HG03280 (cell line): ENCODE data around the gene OR10G3.
"Not testable (repeated sequence)": the region's sequence is repeated elsewhere in the genome, so short reads cannot be mapped to it uniquely, and the experiment has no call there.

ENCODE experiments used
- ATAC-seq: cut with Tn5 transposase; IDR thresholded peaks from one replicate; pipeline ENCODE4 v1.9.1; 2021; ENCODE audit warnings: mild to moderate bottlenecking, moderate library complexity; ENCODE audit not compliant: unreplicated experiment

The OR10G3 gene

GRCh38 chr14:21579976-21580375, at the start of gene OR10G3:
Gene OR10G3 (minus strand): TSS chr14:21580076. CDS start chr14:21570744, 9,332 bp downstream.
- ATAC-seq = no peak

GRCh38 chr14:21626491-21627230, 46.8 kb upstream of the OR10G3 start:
- no peak for ATAC-seq

- ATAC-seq = no peak
Observed at GRCh38 chr14:21617614-21618013, 37.7 kb upstream of the OR10G3 start.

GRCh38 chr14:21614240-21614639, 34.4 kb upstream of the OR10G3 start:
- ATAC-seq = no peak

GRCh38 chr14:21612324-21612723, 32.4 kb upstream of the OR10G3 start:
- no peak for ATAC-seq

GRCh38 chr14:21602181-21602580, 22.3 kb upstream of the OR10G3 start:
- not testable (repeated sequence) for ATAC-seq

GRCh38 chr14:21589317-21589716, 9.4 kb upstream of the OR10G3 start:
- ATAC-seq = no peak

GRCh38 chr14:21575661-21576060, 4.2 kb downstream of the OR10G3 start:
- ATAC-seq = no peak

GRCh38 chr14:21572604-21573003, 7.3 kb downstream of the OR10G3 start:
- ATAC-seq = no peak

GRCh38 chr14:21558703-21559170, 21.1 kb downstream of the OR10G3 start:
- ATAC-seq = no peak

- no peak for ATAC-seq
Observed at GRCh38 chr14:21557084-21557901, 22.6 kb downstream of the OR10G3 start.

- no peak for ATAC-seq
Observed at GRCh38 chr14:21556378-21557083, 23.3 kb downstream of the OR10G3 start.

- no peak for ATAC-seq
Observed at GRCh38 chr14:21553266-21553665, 26.6 kb downstream of the OR10G3 start.

- ATAC-seq = not testable (repeated sequence)
Observed at GRCh38 chr14:21544588-21544987, 35.3 kb downstream of the OR10G3 start.

- ATAC-seq = no peak
Observed at GRCh38 chr14:21543963-21544362, 35.9 kb downstream of the OR10G3 start.

GRCh38 chr14:21543521-21543960, 36.3 kb downstream of the OR10G3 start:
- ATAC-seq = no peak

GRCh38 chr14:21541413-21542074, 38.3 kb downstream of the OR10G3 start:
- ATAC-seq = no peak

- ATAC-seq = no peak
Observed at GRCh38 chr14:21539189-21539940, 40.5 kb downstream of the OR10G3 start.

- ATAC-seq = no peak
Observed at GRCh38 chr14:21537090-21537424, 42.8 kb downstream of the OR10G3 start.

GRCh38 chr14:21536418-21537089, 43.3 kb downstream of the OR10G3 start:
- no peak for ATAC-seq
